NCI-H1436 (cell line): ENCODE results near the gene PPP1R3D.

ENCODE experiments used
- DNase-seq: peaks from one replicate; lab custom pipeline; 2025; lab: John Stamatoyannopoulos, UW

PPP1R3D gene

DNA sequence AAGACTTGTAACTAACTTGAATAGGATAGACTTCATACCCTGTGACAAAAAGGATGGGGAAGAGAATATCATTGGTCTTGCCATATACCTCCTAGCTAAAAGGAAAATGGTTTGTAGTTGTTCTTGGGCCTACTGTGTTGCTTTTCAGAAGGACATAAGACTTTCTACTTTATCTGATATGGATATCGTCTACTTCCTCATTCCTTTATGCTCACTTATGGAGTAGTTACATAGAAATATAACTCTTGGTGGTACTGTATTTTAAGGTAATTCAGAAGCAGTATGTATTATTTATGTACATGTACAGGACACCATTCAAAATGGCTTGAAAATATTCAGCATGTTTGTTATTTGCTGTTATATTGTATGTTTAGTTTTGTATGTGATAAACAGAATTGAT is 8.1 kb upstream of the PPP1R3D start:
- DNase-seq: no peak

DNA sequence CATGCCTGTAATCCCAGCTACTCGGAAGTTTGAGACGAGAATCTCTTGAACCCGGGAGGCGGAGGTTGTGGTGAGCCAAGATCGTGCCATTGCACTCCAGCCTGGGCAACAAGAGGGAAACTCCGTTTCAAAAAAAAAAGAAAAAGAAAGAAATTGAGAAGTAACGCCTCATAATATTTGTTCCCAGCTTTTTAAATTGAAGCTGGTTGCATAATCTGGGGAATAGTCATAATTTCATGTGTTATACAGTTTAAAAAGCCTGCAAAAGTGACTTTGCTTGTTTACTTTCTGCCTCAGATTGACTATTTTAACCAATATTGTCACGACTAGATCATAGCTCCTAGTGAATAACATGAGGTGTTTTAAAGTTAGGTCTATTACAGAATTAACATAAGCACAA is 7.3 kb upstream of the PPP1R3D start:
- no peak for DNase-seq

DNA sequence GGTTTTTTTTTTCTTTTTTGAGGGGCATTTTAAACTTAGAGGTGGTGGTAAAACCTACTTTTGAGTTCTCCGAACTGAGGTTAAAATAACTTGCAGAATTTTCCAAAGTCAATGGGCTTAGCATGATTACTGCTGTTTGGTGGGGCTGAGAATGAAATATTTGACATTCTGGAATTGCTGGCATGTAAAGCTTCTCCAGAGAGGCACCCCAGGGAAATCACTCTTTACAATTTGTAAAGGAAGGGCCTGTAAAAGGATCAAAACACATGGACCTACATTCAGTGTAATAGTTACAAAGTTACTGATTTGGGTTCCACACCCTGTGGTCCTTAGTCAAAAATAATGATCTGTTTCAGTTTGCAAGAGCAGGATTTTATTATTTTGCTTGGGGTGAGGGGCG is 5.6 kb upstream of the PPP1R3D start:
- DNase-seq: no peak

DNA sequence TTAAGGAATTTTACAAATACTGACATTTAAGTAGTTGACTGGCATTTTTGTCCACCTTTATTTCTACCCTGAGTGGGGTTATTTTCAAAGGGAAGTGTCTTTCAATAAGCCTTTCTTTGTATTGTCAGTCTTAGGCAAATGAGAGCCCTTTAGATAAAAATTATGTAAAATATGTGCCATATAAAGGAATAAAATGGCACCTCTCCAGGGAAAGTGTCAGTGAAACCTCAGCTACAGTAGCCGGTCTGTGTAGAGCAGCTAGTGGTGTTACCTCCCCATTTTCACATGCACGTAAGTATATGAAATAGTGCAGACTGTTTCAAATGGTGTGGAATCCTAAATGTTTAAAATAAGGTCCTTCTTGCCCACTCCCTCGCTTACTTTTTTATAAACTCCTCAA is 5.1 kb upstream of the PPP1R3D start:
- no peak for DNase-seq

DNA sequence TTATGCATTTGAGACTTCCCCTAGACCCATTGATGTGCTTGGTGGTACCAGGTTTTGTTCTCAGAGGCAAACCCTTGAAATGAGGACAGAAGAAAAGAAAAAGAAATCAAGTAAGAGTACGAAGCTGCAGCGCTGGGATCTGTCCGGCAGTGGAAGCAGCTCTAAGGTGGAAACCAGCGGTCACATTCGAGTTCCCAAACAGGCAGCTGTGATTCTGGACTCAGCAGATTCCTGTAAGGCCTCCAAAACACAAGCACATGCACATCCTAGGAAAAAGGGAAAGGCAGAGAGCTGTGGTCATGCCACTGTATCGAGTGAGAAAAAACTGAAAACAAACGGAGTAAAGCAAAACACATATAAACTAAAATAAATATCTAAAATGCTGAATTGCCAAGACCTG is 4.6 kb upstream of the PPP1R3D start:
- DNase-seq: no peak

DNA sequence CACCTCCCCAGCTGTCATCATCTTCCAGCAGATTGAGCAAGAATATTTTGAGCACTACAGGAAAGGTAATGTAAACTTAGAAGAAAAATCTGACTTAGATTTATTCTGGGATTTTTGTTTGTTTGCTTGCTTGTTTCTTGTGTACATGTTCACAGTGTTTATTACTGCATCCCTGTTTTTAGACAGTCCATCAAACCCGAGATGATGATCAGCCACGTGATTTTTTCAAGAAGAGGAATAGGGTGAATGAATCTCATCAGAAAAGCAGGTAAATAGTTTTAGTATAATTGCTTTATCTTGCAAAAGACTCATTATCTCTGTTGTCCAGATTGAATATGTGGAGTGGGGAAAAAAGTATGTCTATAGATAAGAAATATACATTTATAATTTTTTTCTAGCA is 2.1 kb upstream of the PPP1R3D start:
- DNase-seq: no peak

DNA sequence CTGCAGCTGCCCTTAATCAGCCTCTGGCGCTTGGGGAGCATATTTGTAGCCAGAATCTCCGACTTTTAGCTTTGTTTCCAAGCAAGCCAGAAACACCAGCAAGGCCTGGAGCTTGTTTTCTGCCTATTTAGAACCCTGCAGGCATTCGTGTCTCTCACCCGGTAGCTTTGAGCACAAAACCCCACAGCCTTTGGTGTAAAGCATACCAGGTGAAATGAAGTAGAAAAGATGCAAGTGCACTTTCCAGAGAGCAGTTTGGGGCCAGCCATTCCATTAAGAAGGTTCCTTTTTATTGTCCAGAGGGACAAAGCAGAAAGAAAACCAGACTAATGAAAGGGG is 820 bp upstream of the PPP1R3D start:
- DNase-seq: no peak

DNA sequence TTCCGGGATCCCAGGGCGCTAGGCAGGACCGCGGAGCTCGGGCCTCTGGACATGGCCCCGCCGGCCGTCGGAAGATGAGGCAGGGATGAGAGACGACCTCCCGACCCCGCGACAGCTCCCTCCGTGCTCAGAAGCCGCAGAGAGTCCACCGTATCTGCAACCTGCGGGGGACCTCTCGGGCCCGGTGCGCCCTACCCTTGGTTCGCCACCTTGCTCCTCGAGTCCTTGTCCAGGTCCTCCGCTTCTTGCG is 301 bp downstream of the PPP1R3D start:
- DNase-seq: no peak

DNA sequence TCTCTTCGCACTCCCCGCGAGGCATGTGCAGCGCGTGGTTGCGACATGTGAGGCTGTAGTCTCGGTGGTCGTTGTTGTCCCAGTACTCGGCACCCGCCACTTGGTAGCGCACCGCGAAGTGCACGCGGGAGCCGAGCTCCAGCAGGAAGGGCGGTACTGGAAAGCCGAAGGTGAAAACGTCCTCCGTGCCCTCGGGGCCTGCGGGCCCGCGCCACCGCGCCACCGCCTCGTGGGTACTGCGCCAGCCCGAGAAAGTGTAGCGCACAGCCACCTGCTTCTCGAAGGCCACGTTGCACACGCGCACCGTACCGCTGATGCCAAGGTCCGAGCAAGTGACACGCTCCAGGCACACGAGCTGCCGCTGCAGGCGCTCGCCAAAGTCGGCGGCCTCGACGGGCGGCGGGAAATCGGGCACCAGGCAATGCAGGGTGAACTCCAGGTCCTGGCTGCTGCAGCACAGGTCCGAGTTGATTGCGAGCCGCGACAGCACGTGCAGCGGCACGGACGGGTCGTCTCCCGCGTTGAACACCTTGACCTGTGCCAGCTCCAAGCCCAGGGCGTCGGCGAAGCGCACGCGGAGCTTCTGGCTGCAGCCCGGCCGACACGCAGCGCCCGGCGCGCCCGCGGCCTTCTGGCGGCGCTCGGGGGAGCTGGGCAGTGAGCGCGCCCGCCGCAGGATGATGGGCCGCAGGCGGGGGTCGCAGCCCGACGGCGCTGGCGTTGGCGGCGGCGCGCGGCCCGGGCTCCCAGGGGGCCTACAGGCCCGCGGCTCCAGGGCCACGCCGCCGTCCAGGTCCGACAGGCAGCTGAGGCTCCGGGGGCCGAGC is 840 bp downstream of the PPP1R3D start:
- DNase-seq: no peak

DNA sequence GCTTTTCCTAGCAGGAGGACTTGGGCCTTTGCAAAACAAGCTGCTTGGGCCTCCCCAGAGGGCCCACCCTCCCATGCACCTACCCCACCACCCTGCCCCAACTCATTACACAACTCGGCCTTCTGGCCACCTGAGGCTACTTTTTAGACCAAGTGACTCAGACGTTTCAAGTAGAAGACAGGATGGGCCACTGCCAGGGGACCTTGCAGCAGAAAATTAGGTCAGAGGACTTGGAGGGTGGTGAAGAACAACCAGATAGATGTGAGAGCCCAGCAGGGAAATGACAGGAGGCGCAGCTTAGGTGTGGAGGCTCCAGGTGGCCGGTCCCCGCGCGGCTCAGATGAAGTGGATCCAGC is 1.4 kb downstream of the PPP1R3D start:
- DNase-seq: no peak

DNA sequence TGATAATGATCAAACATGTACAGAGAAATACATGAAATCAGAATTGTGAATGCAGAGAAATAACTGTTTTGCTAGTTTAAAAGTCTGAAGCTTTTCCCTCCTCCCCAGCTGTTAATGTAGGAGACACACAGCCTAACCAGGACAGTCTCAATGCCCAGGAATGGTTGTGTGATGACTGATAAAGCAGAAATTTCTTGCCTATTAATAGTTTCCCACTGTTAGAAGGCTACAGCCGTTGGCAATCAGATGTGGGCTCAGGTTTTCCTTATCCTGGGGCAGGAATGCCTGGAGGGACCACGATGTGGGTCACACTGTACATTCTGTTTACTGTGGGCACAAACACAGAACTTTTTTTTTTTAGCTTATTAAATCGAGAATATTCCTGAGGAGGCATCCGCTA is 1.9 kb downstream of the PPP1R3D start:
- no peak for DNase-seq

DNA sequence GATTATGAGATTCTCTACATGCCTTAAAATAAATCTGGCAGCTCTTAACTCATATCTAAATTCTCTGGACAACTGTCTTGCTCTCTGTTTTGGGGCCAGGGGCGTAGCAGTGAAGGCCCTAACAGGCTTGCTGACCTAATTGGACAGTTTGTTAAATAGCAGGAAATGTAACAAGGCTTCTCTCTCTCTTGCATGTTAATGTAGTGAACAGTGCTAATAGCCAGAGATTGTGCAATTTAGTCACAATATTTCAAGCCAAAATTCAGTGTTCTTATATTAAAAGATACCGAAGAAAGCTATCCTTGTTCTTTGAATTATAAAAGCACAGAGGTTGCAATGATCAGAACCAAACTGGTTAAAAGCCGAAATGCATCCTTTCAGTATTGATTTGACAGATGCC is 3.0 kb downstream of the PPP1R3D start:
- no peak for DNase-seq

DNA sequence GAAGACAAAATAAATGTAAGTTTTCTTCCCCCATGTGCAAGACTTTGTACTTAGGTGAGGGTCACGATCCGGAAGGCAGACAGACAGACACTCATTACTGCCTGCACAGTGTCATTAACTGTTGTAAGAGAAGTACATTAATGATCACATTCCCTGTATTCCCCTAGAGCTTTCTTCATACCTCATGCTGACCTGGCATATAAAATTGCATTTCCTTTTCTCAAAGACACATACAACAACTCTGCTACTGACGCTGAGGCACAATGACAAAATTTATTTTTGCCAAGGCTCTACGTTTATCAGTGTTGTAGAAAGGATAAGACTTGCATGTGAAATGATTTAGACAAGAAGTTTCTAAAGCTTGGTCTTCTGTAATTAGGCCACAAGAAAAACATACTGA is 3.7 kb downstream of the PPP1R3D start:
- no peak for DNase-seq

DNA sequence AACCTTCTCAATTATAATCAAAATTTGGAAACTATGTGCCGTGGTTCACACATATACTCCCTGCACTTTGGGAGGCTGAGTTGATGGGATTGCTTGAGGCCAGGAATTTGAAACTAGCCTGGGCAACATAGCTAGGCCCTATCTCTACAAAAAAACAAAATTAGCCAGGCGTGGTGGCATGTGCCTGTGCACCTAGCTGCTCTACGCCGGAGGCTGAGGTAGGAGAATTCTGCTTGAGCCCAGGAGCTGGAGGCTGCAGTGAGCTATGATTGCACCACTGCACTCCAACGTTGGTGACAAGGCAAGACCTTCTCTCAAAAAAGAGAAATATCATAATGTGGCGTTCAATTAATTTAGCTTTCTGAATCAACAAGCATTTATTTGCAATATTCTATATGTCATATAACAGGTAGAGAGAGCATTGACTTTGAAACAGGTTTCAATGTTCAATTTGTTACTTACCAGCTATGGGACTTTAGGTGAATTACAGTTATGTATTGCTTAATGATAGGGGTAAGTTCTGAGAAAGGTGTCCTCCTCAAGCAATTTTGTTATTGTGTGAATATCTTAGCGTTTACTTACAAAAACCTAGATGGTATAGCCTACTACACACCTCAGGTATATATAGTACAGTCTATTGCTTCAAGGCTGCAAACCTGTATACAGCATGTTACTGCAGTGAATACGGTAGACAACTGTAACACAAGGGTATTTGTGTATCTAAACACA is 4.5 kb downstream of the PPP1R3D start:
- no peak for DNase-seq

DNA sequence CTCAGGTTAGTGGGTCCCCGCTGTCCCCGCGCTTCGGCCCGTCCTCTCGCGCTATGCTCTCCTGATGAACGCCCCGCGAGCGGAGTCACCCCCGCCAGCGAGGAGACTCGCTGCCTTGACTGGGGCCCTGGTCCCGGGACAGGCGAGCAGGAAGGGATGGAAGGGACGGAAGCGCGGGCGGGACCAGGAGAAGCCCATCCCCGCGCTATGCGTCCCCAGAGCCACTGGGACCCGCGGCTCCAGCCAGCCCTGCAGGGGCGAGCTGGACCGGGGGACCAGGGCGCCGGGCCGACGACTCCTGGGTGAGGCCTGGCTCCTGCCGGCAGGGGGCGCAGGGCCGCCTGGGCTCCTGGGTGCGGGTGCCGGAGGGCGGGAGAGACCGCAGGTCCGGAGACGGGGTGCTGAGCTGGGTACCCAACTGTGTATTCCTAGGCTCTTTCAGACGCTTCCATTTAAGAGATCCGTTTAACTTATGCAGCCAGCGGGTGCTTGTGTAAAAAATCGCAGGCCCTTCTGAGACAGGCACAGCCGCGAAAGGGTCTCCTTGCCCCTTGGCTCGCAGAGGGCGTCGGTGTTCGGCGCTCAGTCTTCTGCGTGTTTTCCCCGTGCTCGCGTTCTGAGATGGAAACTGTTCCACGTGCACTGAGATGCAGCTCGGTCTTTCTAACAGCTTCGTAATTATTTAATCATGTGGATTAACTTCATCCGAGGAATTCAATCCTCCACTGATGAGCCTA is 6.1 kb downstream of the PPP1R3D start:
- peak; percentile 58 for DNase-seq

DNA sequence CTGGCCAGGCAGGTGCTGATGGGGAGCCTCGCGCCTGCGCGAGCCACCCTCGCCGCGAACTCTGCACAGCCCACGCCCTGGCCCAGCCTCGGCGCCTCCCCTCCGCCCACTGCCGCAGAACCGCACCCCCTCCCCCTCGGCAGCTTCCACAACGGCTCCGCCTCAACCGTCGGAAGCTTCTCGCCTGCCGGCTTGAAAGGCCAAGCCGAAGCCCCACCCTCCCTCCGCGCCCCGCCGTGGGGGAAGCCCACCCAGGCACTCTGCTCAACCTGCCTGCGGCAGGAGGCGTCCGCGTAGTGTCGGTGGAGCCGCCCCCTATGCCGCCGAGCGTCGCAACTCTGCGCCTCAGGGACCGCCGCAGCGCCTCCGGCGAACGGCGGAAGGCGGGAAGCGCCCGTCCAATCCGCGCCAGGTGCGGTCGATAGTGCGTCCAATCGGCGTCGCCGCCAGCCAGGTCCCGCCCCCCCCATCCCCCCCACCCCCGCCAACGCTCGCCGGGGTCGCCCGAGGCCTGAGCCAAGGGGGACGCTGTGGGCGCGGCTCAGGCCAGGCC is 6.7 kb downstream of the PPP1R3D start, which contains the start of gene SYCP2:
TSS of gene SYCP2 (minus strand) at position 342 of the 553 bp plus-strand sequence. CDS start 11,224 bp downstream, outside the sequence.
- no peak for DNase-seq

DNA sequence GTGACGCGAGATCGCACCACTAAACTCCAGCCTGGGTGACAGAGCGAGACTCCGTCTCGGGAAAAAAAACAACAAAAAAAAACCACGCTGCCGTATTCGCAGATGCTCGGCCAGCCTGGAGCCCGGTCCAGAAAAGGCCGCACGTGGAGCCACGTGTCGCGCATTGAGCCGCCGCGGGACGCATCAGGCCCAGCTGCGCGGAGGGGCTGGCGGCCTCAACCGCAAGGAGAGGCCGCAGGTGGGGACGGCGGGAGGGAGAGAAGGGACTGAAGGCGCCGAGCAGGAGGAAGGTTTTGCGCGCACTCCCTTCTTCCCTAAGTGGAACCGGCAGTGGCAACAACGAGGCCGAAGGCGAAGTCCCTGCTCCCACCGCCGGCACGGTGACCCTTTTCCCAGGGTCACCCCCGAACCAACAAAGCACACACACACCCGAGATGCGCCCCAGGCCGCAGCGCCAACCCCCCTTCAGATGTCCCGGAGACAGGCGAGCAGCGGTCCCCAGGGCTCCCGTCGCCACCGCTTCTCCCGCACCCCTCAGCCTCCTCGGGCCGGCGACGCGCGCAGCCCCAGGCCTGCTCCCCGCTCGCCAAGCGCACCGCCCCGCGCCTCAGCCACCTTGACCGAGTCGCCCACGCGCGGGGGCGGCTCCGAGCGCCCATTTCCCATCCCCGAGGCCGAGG is 7.3 kb downstream of the PPP1R3D start:
- DNase-seq: no peak

DNA sequence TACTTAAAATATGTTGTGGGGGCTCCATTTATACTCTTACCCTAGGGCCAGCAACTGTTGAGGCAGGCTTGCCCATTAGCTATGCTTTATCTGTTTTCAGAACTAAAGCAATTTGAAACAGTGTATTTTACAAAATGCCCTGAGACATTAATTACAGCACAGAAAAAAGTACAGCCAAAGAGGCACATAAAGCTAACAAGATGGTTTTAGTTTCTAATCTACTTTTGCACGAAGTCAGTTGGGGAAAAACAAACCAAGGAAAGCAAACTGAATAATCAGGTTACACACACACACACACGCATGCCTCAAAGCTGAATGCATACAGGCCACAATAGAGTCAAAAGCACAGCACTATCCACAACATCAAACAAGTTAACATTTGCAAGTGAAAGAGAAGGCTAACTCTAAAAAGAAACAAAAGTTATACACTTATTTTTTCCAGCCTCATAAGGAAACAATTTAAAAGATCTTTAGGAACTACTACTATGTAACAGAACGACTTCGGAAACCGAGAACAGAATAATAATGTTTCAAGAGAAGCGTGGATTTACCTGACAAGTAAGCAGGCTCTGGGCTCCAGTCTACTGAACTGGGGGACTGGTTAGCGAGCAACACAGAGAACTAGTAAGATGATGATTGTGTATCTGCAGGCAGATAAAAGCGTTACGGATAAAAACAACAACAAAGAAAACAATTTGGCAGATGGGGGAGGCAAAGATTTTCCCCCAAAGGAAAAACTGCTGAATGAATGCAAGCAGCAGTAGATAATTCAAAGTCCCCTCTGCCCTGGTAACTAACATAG is 8.4 kb downstream of the PPP1R3D start:
- DNase-seq: no peak

DNA sequence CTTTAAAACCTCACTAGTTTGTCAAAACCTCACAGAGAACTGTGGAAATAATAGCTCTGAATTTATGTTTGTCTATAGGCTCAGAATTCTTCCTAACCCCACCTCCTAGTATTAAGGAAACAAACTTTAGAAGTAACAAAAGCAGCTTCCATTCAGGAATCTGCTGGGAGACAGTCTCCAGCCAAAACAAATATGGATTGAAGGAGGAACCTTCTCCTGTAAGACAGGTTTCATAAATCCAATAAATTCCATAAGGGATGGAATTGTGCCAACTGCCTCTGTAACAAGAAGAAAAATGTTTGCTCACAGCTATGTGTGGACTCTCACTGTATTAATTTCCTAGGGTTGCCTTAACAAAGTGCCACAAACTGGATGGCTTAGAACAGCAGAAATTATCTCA is 14.2 kb downstream of the PPP1R3D start:
- no peak for DNase-seq

DNA sequence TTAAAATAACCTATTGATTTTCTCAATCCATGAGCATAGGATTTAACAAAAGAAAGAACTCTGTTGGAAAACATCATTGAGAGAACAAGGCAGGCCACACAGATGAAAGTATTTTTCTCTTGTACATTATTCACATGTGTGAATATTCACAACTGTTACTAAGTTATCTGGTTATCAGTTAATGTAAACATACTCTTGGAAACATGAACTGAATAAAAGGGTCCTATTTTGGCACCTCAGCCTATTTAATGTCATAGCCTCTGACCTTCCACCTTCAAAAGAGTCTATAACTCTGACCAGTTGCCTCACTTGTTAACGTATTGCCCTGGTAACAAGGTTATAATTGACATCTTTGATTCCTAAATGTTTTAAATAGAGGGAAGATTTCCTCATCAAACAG is 14.7 kb downstream of the PPP1R3D start:
- DNase-seq: no peak

DNA sequence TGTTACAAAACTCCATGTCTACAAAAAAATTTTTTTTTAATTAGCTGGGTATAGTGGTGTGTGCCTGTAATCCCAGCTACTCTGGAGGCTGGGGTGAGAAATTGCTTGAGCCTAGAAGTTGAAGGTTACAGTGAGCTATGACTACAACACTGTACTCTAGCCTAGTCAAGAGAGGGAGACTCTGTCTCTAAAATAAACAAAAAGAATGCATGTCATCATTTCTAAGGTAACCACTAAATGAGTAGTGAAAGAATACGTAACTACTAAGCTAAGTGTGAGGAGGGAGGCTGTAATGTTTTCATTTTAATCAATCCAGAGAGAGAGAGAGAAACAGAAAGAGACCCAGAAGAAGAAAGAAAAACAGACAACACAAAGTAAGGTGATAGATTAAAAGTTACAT is 16.6 kb downstream of the PPP1R3D start:
- DNase-seq: no peak

DNA sequence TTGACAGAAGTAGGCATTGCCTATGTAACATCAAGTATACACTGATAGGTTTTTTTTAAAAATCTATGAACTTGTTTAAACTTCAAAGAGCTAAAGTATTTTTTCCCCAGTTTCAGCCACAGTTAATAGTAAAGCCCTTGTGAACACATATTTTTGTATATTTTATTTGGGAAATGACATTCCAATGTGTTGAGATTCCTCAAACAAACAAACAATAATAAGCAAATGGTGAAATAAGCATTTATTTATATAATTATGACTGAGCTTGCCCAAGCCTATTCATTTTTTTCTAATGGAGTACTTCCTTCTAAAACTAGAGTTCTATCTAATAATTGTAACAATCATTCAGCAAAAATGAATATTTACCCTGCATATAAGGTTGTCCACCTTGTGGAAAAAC is 19.2 kb downstream of the PPP1R3D start:
- no peak for DNase-seq
